ENCODE results near the gene KRT71. TPM values are rescaled to one million over a fixed set of nuclear protein-coding genes. Genes with fewer than 3 reads are reported as not detected.
A peak's percentile ranks its signal among the peaks of the same experiment; 100 is the strongest.

KRT71 gene
- total RNA-seq, 3 donors from 2014 or later, result not detected

DNA sequence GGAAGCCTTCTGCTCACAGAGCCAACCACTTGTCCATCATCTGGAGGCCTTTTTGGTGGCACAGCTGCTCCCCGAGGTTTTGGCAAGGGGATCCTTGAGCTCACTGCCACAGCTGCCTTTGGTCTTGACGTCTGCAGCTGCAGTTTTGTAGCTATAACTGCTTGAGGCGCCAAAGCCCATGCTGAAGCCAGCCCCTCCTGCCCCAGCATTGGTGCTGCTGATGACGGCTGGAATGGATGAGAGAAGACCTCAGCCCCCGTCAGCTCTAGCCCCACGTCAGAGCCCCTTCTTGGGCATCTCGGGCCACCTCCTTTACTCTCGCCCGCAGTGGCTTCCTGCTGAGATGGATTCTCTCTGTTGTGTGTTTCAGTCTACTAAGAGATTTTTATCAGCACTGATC, 33.0 kb upstream of the KRT71 start:
- intact Hi-C loops (cut with DNase I, micrococcal nuclease), result no loop called here
- DNase-seq (no peak), ATAC-seq (peak; percentile 10)
- Histone ChIP-seq H3K4me1 (ENCODE audit: low read depth) (no peaks in the 10 kb centered on the region), H3K36me3 (ENCODE audit: low read depth) (no peaks in the 10 kb centered on the region), H3K4me3 (no peak overlapping the region), H3K9me3 (no peaks in the 10 kb centered on the region)
- TF ChIP-seq, protein P1, sequence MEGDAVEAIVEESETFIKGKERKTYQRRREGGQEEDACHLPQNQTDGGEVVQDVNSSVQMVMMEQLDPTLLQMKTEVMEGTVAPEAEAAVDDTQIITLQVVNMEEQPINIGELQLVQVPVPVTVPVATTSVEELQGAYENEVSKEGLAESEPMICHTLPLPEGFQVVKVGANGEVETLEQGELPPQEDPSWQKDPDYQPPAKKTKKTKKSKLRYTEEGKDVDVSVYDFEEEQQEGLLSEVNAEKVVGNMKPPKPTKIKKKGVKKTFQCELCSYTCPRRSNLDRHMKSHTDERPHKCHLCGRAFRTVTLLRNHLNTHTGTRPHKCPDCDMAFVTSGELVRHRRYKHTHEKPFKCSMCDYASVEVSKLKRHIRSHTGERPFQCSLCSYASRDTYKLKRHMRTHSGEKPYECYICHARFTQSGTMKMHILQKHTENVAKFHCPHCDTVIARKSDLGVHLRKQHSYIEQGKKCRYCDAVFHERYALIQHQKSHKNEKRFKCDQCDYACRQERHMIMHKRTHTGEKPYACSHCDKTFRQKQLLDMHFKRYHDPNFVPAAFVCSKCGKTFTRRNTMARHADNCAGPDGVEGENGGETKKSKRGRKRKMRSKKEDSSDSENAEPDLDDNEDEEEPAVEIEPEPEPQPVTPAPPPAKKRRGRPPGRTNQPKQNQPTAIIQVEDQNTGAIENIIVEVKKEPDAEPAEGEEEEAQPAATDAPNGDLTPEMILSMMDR (IDR thresholded peaks at IDR 0.05), result no peak

DNA sequence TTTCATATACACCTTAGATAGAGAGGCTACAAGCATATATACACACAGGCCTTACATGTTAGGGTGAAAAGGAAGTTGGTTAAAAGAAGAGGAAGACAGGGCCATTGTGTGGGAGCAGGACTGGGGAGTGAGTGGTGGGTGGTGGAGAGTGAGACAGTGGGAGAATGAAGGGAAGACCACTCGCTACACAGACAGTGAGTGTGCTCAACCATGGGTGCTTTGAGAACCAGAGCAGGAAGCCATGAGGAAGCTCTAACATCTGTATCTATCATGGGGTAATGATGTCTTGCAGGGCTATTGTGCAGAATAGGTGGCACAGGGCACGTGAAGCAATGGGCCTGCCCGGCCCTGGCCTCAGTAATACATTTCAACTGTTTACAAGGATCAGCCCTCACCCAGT, 32.1 kb upstream of the KRT71 start:
- intact Hi-C loops (cut with DNase I, micrococcal nuclease), result no loop called here
- TF ChIP-seq, protein P1 (IDR thresholded peaks at IDR 0.05), result no peak
- no peaks in the 10 kb centered on the region for H3K36me3 ChIP-seq (ENCODE audit: low read depth)
- no peak overlapping the region for H3K4me3 ChIP-seq
- H3K4me1 ChIP-seq (ENCODE audit: low read depth), result no peaks in the 10 kb centered on the region
- no peaks in the 10 kb centered on the region for H3K9me3 ChIP-seq
- ATAC-seq (no peak), DNase-seq (no peak)

DNA sequence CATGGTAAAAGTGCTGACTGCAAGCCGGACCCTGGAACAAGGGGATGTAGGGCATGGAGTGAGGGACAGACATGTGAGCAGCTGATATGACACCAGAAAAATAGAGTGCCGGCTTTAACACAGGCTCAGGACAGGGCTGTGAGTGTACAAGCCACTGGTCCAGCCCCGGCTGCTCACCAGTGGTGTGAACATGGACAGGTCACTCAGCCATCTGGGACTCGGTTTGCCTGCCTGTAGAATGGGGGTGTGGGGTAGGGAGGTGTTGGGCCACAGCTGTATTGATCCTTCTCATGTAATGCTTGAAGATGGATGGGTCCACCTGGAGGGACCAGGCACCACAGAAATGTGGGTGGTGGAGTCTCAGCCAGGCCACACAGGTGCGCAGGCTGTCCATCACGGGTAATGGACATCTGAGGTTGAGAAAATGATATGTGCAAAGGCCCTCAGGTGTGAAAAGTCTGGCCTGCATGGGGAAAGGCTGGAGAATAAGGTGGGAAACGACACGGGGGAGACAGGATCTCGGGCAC, 31.3 kb upstream of the KRT71 start:
- ATAC-seq, result no peak
- intact Hi-C loops (cut with DNase I, micrococcal nuclease), result loop anchor here (5.0 kb wide), 2 partner anchors 293 to 298 kb away; no protein-coding TSS in a partner anchor
- no peak for DNase-seq
- Histone ChIP-seq H3K4me3 (no peak overlapping the region), H3K36me3 (ENCODE audit: low read depth) (no peaks in the 10 kb centered on the region), H3K9me3 (no peaks in the 10 kb centered on the region), H3K4me1 (ENCODE audit: low read depth) (no peaks in the 10 kb centered on the region)
- TF ChIP-seq, protein P1 (IDR thresholded peaks at IDR 0.05), result no peak

DNA sequence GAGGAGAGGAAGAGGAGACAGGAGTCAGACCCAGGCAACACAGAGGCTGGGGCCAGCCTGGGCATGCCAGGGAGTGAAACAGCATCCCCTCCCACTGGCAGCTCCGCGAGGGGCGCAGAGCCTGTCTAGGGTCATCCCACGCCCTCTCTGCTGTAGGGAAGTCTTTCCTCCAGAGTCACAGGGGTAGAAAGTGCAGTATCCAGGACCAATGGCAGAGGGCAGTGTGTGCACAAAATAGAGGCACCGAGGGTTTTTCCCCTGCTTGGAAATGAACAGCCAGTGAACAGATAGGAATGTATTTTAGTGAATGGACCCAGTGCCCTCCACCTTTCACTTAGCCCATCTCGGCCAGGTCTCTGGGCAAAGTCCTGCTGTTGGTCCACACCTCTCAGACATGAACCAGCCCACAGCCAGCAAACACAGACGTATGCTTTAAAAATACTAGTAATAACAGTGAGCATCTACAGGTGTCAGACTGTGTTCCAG, 30.1 kb upstream of the KRT71 start:
- Histone ChIP-seq H3K4me1 (ENCODE audit: low read depth) (no peaks in the 10 kb centered on the region), H3K4me3 (no peak overlapping the region), H3K36me3 (ENCODE audit: low read depth) (no peaks in the 10 kb centered on the region), H3K9me3 (no peaks in the 10 kb centered on the region)
- intact Hi-C loops (cut with DNase I, micrococcal nuclease), result loop anchor here (5.0 kb wide), 2 partner anchors 294 to 299 kb away; no protein-coding TSS in a partner anchor
- TF ChIP-seq, protein P1 (IDR thresholded peaks at IDR 0.05), result peak; percentile 55
- peak in 2 of 3 donors; percentile 66 to 84 for DNase-seq
- peak; percentile 86 for ATAC-seq

DNA sequence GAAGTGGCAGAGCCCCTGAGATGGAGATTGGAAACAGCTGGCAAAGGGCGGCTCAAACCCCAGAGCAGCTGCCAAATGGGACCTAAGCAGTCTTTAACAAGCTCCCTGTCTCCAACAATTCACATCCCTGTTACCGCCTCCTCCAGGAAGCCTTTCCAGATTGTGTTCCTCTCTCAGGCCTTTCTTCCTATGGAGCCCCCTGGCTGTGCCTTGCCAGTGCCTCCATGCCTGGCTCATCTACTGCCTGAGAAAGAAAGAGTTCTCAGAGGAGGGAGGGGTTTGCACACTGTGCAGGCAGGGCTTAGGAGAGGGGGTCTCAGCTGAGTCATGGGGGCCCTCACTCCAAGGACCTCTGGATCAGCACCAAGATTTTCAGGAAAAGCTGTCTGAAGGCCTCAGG, 29.5 kb upstream of the KRT71 start:
- Histone ChIP-seq H3K4me1 (ENCODE audit: low read depth) (no peaks in the 10 kb centered on the region), H3K4me3 (no peak overlapping the region), H3K9me3 (no peaks in the 10 kb centered on the region), H3K36me3 (ENCODE audit: low read depth) (no peaks in the 10 kb centered on the region)
- DNase-seq, result no peak
- TF ChIP-seq, protein P1 (IDR thresholded peaks at IDR 0.05), result no peak
- intact Hi-C loops (cut with DNase I, micrococcal nuclease), result loop anchor here (5.0 kb wide), 2 partner anchors 295 to 300 kb away; no protein-coding TSS in a partner anchor
- no peak for ATAC-seq
